A673 (cell line): ENCODE results near the gene SLAMF8.

Experiments used
- EZH2 ChIP-seq: fragments of 200-600 bp; sonication (generic); IDR thresholded peaks from 2 replicates; pipeline ENCODE4 v1.6.1; 2017; ENCODE audit warnings: borderline replicate concordance, low read depth, mild to moderate bottlenecking, mixed read lengths, antibody characterized with exemption, low read length; ENCODE audit not compliant: poor library complexity, severe bottlenecking
- TF ChIP-seq, protein P1 (sequence below): fragments of 300-800, 200-600 bp; sonication (generic); conservative IDR thresholded peaks from 2 replicates; pipeline ENCODE4 v1.5.1; 2017; ENCODE audit warnings: low read depth, mild to moderate bottlenecking, antibody characterized with exemption, low read length, moderate library complexity, mixed read lengths

DNA sequence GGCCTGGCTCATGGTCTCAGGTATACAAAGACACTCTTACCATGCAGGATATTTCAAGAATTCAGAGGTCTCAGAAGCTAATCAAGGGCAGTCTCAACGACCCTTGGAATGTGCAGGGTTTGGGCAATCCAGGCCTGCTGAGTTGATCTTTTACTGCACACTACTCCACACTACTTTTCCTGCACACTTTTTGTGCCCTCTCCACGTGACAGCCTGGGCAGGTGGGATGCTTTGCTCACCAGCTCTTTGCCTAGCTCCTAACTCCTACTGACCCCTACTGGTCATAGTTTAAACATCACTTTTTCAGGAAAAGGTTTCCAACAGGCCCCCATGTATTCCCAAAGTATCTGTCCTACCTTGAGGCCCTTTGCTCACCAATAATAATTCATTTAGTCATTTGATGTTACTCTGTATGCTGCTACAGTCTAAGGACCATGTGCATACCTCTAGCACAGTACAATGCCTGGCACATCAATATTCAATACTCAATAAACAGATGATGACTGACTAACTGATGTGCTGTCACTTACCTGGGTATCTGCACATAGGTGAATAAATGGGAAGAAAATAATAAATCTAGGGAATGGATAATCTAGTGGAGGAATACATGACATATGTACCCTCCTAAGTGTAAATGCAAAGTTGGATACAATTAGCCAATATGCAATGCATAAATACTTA is 36.3 kb upstream of the SLAMF8 start:
- TF ChIP-seq, protein P1, sequence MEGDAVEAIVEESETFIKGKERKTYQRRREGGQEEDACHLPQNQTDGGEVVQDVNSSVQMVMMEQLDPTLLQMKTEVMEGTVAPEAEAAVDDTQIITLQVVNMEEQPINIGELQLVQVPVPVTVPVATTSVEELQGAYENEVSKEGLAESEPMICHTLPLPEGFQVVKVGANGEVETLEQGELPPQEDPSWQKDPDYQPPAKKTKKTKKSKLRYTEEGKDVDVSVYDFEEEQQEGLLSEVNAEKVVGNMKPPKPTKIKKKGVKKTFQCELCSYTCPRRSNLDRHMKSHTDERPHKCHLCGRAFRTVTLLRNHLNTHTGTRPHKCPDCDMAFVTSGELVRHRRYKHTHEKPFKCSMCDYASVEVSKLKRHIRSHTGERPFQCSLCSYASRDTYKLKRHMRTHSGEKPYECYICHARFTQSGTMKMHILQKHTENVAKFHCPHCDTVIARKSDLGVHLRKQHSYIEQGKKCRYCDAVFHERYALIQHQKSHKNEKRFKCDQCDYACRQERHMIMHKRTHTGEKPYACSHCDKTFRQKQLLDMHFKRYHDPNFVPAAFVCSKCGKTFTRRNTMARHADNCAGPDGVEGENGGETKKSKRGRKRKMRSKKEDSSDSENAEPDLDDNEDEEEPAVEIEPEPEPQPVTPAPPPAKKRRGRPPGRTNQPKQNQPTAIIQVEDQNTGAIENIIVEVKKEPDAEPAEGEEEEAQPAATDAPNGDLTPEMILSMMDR = peak; percentile 70
- TF ChIP-seq EZH2 = no peak
